KOPT-K1 (cell line): ENCODE data around the gene PROKR2.

Source experiments
- H3K27ac ChIP-seq: fragments of 200-600 bp; sonication (generic); 2 replicates; pipeline ENCODE4 v1.5.1; 2016; ENCODE audit warnings: antibody characterized with exemption, mild to moderate bottlenecking, low read depth, low read length; ENCODE audit not compliant: poor library complexity, severe bottlenecking
- H3K36me3 ChIP-seq: fragments of 200-600 bp; sonication (generic); 2 replicates; pipeline ENCODE4 v1.5.1; 2017; ENCODE audit warnings: antibody characterized with exemption, mild to moderate bottlenecking, low read length, moderate library complexity; ENCODE audit not compliant: insufficient read depth
- H3K9me3 ChIP-seq: fragments of 200-600 bp; sonication (generic); 2 replicates; pipeline ENCODE4 v1.5.1; 2017; ENCODE audit warnings: antibody characterized with exemption, low read length, mild to moderate bottlenecking; ENCODE audit not compliant: insufficient read depth, poor library complexity, severe bottlenecking

The PROKR2 gene

GRCh38 chr20:5315807-5316187, 957 bp downstream of the PROKR2 start:
- Histone ChIP-seq H3K27ac (no peak overlapping the region), H3K36me3 (no peaks in the 10 kb centered on the region), H3K9me3 (no peaks in the 10 kb centered on the region)

GRCh38 chr20:5313916-5314315, 2.8 kb downstream of the PROKR2 start:
- Histone ChIP-seq H3K36me3 (no peaks in the 10 kb centered on the region), H3K27ac (no peak overlapping the region), H3K9me3 (peaks cover 11% of the 10 kb centered on the region)

GRCh38 chr20:5312518-5312917, 4.2 kb downstream of the PROKR2 start:
- Histone ChIP-seq H3K36me3 (no peaks in the 10 kb centered on the region), H3K9me3 (peaks cover 25% of the 10 kb centered on the region), H3K27ac (no peak overlapping the region)

GRCh38 chr20:5309971-5310370, 6.8 kb downstream of the PROKR2 start:
- Histone ChIP-seq H3K36me3 (no peaks in the 10 kb centered on the region), H3K9me3 (peaks cover 31% of the 10 kb centered on the region), H3K27ac (no peak overlapping the region)

GRCh38 chr20:5298811-5299210, 17.9 kb downstream of the PROKR2 start:
- Histone ChIP-seq H3K36me3 (no peaks in the 10 kb centered on the region), H3K27ac (no peak overlapping the region), H3K9me3 (no peaks in the 10 kb centered on the region)

DNA sequence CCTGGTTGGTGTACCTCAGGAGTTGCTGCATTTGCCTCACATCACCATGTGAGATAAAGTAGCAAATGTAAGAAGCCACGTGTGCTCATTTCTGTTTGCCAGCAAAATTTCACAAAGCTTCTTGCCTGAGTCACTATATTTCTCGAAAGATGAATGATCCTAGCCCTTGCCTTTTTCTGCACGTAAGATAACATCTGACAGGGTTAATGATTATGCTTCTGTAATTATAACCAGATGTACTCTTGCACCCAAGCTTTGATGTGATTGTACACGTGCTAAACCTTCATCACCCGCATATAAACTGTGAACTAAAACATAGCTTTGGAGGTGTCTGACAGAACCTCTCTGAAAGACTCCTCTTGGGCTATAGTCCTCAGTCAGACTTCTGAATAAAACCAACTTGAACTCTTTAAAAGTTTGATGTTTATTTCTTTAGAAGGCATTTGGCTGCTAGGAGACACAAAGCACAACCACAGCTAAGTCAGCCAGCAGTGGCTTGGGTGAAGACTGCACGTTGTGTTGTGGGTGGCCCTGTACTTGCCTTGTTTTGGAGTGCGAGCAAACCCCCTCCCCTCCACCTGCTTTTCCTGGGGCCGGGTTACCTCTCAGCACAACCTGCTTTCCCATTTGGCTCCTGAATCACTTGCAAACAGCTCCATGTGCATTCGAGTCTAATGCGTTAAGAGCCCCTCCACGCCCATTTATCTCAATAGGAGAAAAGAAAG, 19.3 kb downstream of the PROKR2 start:
- H3K27ac ChIP-seq, result no peak overlapping the region
- H3K9me3 ChIP-seq, result no peaks in the 10 kb centered on the region
- no peaks in the 10 kb centered on the region for H3K36me3 ChIP-seq

- Histone ChIP-seq H3K9me3 (no peaks in the 10 kb centered on the region), H3K27ac (no peak overlapping the region), H3K36me3 (no peaks in the 10 kb centered on the region)
Measured at GRCh38 chr20:5290596-5290995, 26.2 kb downstream of the PROKR2 start.

DNA sequence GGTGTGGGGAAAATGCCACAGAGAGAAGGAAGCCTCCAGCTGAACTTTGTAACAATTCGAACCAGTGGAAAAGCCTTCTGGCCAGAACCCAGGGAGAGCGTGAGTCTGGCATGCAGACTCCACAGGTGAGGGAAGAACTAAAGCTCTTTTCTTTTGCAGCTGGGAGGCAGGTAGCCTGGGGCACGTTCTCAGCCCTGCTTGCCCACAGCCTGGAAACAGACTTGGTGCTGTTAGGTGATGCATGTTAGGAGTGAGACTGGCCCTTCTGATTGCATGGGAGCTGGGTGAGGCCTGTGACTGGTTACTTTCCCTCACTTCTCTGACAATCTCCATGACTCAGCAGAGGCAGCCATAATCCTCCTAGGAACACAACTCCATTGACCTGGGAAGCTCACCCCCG, 34.2 kb downstream of the PROKR2 start:
- H3K9me3 ChIP-seq, result peaks cover 5% of the 10 kb centered on the region
- no peaks in the 10 kb centered on the region for H3K36me3 ChIP-seq
- H3K27ac ChIP-seq, result no peak overlapping the region

DNA sequence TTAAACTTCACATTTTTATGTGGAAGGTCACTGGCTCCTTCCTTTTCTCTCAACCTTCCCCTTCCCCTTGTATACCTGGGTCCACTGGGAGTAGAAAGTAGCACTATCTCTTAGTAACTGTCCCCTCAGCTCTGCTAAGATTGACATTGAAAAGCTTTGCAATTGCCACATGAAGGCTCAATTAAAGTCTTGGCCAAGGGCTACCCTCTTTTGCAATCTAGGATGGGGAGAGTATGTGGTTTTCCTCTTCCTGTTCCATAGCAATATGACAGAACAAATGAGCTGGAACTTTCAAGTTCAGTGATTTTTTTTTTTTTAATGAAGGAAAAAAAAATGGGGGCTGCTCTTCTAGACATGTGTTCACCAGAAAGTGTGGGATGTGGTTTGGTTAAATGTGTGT, 37.1 kb downstream of the PROKR2 start:
- Histone ChIP-seq H3K27ac (no peak overlapping the region), H3K36me3 (no peaks in the 10 kb centered on the region), H3K9me3 (peaks cover 5% of the 10 kb centered on the region)

- H3K9me3 ChIP-seq, result no peaks in the 10 kb centered on the region
- H3K27ac ChIP-seq, result no peak overlapping the region
Measured at GRCh38 chr20:5272268-5272667, 44.5 kb downstream of the PROKR2 start.

DNA sequence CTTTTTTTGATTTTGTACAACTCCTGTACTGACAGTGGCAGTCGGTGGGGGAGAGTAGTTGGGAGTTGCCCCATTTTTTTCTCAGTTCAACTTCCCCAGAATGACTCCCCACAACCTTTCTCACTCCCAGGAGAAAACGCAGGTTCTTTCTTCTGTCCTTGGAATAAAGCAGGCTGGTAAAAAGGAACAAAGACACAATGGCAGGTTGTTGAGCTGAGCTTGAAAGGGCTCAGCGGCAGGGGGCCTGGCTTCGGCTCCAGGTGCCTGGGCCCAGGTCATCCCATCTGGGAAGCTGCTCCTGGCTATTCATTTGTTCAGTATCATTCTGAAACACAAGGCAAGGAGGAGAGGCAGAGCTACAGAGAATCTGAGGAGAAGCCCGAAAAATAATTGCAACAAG, 46.2 kb downstream of the PROKR2 start:
- Histone ChIP-seq H3K9me3 (no peaks in the 10 kb centered on the region), H3K36me3 (no peaks in the 10 kb centered on the region)

More at GRCh38 chr20:5272268-5272667, 44.5 kb downstream of the PROKR2 start:
- no peaks in the 10 kb centered on the region for H3K36me3 ChIP-seq

DNA sequence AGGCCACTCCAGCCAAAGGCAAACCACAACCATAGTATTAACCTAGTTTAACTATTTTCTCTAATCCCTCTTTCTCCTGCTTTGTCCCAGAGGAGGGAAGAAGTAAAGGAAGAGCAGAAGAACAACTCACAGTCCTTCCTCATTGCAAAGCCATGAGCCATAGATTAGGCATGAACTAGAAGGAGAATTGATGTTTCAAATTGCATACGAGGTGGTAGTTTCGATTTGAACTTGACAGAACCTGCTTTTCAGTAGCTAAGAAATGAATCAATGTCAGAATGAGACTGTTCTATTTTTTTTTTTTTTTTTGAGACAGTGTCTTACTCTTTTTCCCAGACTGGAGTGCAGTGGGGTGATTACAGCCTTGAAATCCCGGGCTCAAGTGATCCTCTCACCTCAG, 48.3 kb downstream of the PROKR2 start:
- H3K9me3 ChIP-seq, result no peaks in the 10 kb centered on the region
- no peak overlapping the region for H3K27ac ChIP-seq
- no peaks in the 10 kb centered on the region for H3K36me3 ChIP-seq

More for the DNA sequence above, 46.2 kb downstream of the PROKR2 start:
- no peak overlapping the region for H3K27ac ChIP-seq

DNA sequence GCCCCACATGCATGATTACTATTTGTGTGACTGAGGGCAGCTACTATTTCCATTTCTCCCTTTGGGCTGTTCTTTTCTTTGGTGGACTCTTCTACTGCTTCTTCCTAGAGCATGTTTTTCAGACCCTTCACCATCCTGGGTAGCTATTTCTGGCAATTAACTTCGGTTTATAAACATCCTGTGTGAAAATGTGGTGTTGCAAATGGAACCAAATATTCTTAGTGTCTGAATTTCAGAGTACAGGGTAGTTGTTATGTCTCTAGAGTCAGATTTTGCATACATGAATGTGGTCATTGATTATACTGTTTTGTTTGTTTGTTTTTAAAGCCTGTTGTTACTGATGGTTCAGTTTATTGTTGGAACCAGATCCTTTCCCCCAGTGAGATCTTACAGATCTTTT, 49.7 kb downstream of the PROKR2 start:
- Histone ChIP-seq H3K27ac (no peak overlapping the region), H3K36me3 (no peaks in the 10 kb centered on the region), H3K9me3 (no peaks in the 10 kb centered on the region)
